ENCODE data around the gene PCBD2.
"Not testable (repeated sequence)": the region's sequence is repeated elsewhere in the genome, so short reads cannot be mapped to it uniquely, and the experiment has no call there.

PCBD2 gene

DNA sequence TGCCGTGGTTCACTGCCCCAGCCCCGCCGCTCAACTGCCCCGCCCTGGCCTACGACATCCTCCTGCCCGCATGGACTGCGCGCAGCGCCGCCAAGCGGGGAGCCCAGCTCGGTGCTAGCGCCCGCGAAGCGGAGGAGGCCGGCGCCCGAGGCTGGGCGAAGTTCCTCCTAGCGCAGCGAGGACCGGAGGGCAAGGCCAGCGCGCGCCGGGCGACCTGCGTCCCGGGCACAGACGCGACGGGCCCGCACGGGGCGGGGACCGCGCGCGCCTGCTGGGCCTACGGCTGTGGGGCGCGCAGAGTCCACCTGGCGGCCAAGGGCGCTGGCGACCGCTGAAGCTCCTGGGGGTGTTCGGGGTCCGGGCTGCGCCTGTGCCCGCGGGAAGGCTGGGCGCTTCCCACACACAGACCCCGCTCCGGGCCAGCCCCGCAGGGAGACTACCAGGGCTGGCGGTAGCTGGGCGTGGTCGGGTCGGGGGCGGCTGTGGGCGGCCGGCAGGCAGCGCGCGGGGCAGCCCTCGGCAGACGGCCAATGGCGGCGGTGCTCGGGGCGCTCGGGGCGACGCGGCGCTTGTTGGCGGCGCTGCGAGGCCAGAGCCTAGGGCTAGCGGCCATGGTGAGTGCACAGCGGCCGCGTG is at the start of gene PCBD2:
Gene PCBD2 (plus strand): TSS at position 522 of the 636 bp plus-strand sequence. CDS start 9 bp downstream, at position 531.
- TF ChIP-seq CTCF (IDR thresholded peaks at IDR 0.05; ENCODE audit: borderline replicate concordance, insufficient read depth, low read depth, low read length): peak; percentile 98
- H3K4me3 ChIP-seq (ENCODE audit: low read depth, low read length): peak within 1 kb of the TSS; percentile 92

DNA sequence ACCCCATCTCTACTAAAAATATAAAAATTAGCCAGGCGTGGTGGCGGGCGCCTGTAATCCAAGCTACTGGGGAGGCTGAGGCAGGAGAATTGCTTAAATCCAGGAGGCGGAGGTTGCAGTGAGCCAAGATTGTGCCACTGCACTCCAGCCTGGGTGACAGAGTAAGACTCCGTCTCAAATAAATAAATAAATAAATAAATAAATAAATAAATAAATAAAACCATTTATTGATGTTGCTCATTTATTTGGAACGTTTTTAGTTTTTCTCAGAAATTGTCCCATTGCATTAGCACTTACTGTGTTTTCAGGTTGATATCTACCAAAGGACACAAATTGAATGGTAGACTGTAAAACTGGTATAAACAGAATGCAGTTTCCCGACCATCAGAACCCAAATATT is 48.5 kb upstream of the PCBD2 start:
- not testable (repeated sequence) for H3K4me3 ChIP-seq (ENCODE audit: low read depth, low read length)

- H3K4me3 ChIP-seq (ENCODE audit: low read depth, low read length): no peak overlapping the region
- TF ChIP-seq CTCF (IDR thresholded peaks at IDR 0.05; ENCODE audit: borderline replicate concordance, insufficient read depth, low read depth, low read length): no peak
Measured at GRCh38 chr5:134857401-134857800, 47.5 kb upstream of the PCBD2 start.

DNA sequence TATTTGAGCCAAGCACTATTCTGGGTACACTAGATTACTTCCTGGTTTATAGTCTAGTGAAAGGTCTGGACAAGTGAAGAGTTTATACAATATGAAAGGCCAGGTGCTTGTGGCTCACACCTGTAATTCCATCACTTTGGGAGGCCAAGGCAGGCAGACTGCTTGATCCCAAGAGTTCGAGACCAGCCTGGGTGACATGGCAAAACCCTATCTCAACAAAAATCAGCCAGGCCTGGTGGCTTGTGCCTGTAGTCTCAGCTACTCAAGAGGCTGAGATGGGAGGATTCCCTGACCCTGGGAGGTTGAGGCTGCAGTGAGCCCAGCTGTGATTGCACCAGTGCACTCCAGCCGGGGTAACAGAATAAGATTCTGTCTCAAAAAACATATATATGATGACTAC is 40.2 kb upstream of the PCBD2 start:
- H3K4me3 ChIP-seq (ENCODE audit: low read depth, low read length): no peak overlapping the region
- TF ChIP-seq CTCF (IDR thresholded peaks at IDR 0.05; ENCODE audit: borderline replicate concordance, insufficient read depth, low read depth, low read length): no peak

DNA sequence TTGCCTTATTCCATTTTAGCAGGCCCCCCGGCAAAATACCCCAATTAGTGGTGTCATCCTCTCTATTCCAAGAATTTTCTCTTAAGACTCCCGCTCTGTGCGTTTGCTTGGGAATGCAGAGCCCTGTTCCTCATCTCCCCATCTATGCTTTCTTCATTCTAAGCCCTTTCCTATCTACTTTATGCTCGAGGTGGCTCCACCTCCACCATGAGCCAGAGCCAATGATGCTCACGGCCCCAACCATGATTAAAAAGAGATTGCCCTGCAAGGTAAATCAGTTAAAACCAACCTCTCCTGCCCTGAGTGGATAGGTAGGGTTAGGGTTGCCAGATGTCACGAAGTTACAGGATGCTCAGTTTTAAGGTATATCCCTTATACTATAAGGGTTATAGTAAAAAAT is 31.4 kb upstream of the PCBD2 start:
- no peak overlapping the region for H3K4me3 ChIP-seq (ENCODE audit: low read depth, low read length)
- no peak for TF ChIP-seq CTCF (IDR thresholded peaks at IDR 0.05; ENCODE audit: borderline replicate concordance, insufficient read depth, low read depth, low read length)

- peak within 1 kb of the TSS; percentile 99 for H3K4me3 ChIP-seq (ENCODE audit: low read depth, low read length)
Measured at GRCh38 chr5:134873987-134874830, 30.7 kb upstream of the PCBD2 start, which contains the start of gene TXNDC15. Gene TXNDC15, plus strand, starts transcription at chr5:134874371. Its CDS starts 57 bp downstream, at chr5:134874428.

More at GRCh38 chr5:134873987-134874830, 30.7 kb upstream of the PCBD2 start, which contains the start of gene TXNDC15:
- TF ChIP-seq CTCF (IDR thresholded peaks at IDR 0.05; ENCODE audit: borderline replicate concordance, insufficient read depth, low read depth, low read length): no peak

All from GM12875 (cell line).